HG02884 (cell line): ENCODE results near the gene C16orf96.

Experiments used
- ATAC-seq: cut with Tn5 transposase; IDR thresholded peaks from one replicate; pipeline ENCODE4 v1.9.1; 2021; ENCODE audit warnings: mild to moderate bottlenecking, moderate library complexity; ENCODE audit not compliant: unreplicated experiment

C16orf96 gene

GRCh38 chr16:4641306-4641687 lies 85.2 kb downstream of the C16orf96 start:
- no peak for ATAC-seq

- no peak for ATAC-seq
These were observed 85.8 kb downstream of the C16orf96 start for GRCh38 chr16:4641895-4642294.

- no peak for ATAC-seq
These were observed 90.9 kb downstream of the C16orf96 start for GRCh38 chr16:4646773-4647643.

GRCh38 chr16:4647644-4647980 lies 91.5 kb downstream of the C16orf96 start:
- no peak for ATAC-seq

GRCh38 chr16:4648917-4649316 lies 92.8 kb downstream of the C16orf96 start:
- no peak for ATAC-seq

GRCh38 chr16:4649744-4650442 lies 93.8 kb downstream of the C16orf96 start:
- ATAC-seq = no peak
